Stomach (tissue), 9 donors: ENCODE data around the gene TBC1D10B. TPM values are rescaled to one million over a fixed set of nuclear protein-coding genes. Genes with fewer than 3 reads are reported as not detected.

Experiments used
- DNase-seq, 2 donors: peaks; one replicate each; pipeline versions ENCODE4 v3.0.0 to v3.0.0-alpha.2; 2013 to 2019
- H3K27ac ChIP-seq, 5 donors: fragments of 200-600 bp in 4 of 5; sonication (generic) in 4 of 5; one replicate each; pipeline ENCODE4 v1.5.1; 2013 to 2019; ENCODE audit warnings: mild to moderate bottlenecking in 1 of 5, moderate library complexity in 1 of 5
- H3K27me3 ChIP-seq, 3 donors: fragments of 200-600 bp; sonication (generic); one replicate each; pipeline ENCODE4 v1.5.1; 2017 to 2019; ENCODE audit warnings: mixed run types in 1 of 3
- H3K36me3 ChIP-seq, 4 donors: fragments of 200-600 bp; sonication (generic); 1 replicate in 3 of 4; 2 replicates in 1 of 4; pipeline ENCODE4 v1.5.1; 2016 to 2019
- H3K4me1 ChIP-seq, 4 donors: fragments of 200-600 bp; sonication (generic); one replicate each; pipeline ENCODE4 v1.5.1; 2016 to 2019
- H3K4me3 ChIP-seq, 4 donors: fragments of 200-600 bp; sonication (generic) in 3 of 4; one replicate each; pipeline ENCODE4 v1.5.1; 2016 to 2019; ENCODE audit warnings: mild to moderate bottlenecking in 1 of 4
- H3K9me3 ChIP-seq, 4 donors: fragments of 200-600 bp; sonication (generic); one replicate each; pipeline ENCODE4 v1.5.1; 2016 to 2019
- CTCF ChIP-seq, 7 experiments: fragments of 450-650 bp in 4 of 7; fragments of 200-600 bp in 3 of 7; sonication (generic) in 3 of 7; IDR thresholded peaks; one replicate each; pipeline ENCODE4 v1.5.1; 2016 to 2019; ENCODE audit warnings: antibody characterized with exemption in 7 of 7, control low read depth in 2 of 7, mild to moderate bottlenecking in 1 of 7
- EP300 ChIP-seq: sonication (generic); formaldehyde crosslinking; IDR thresholded peaks from one replicate; pipeline ENCODE4 v1.6.1; 2017; ENCODE audit warnings: antibody characterized with exemption
- POLR2A ChIP-seq, 4 donors: fragments of 450-650 bp; IDR thresholded peaks; one replicate each; pipeline ENCODE4 v1.6.1; 2016; ENCODE audit warnings: antibody characterized with exemption in 4 of 4, control low read depth in 2 of 4, mild to moderate bottlenecking in 1 of 4, moderate library complexity in 1 of 4
- POLR2AphosphoS5 ChIP-seq, 3 donors: sonication (generic); formaldehyde crosslinking; IDR thresholded peaks; one replicate each; pipeline ENCODE4 v1.6.1; 2016; ENCODE audit warnings: antibody characterized with exemption in 3 of 3
- WGBS, 5 donors: extraction: QIAGEN DNeasy Blood & Tissue Kit in 3 of 5; methylation state at CpG; one replicate each; pipeline versions ENCODE4 v1.1.5 to v1.1.7; 2013 to 2018; 5-methylcytosine and 5-hydroxymethylcytosine counted together
- intact Hi-C: fragments of 100-400 bp; cut with DNase I; formaldehyde crosslinking; loops from one replicate; pipeline ENCODE4 v1.15.1; 2023; ENCODE audit warnings: low total_unique reads
- polyA plus RNA-seq, 3 donors: library from polyadenylated mRNA; stranded (reverse); fragments of 200-250 nt; gene quantifications; one replicate each; pipeline ENCODE4 v1.2.3, GENCODE V29; 2013
- total RNA-seq, 5 donors: library from RNA; depleted of rRNA; stranded (reverse); fragments of >200 nt; gene quantifications; one replicate each; pipeline versions ENCODE4 v1.1.0 to v1.2.3, GENCODE V29; 2014 to 2016
- donor health status: healthy with polysubstance abuse.
- donor health status: Bipolar disorder and iron deficiency.
- donor health status: healthy.

The TBC1D10B gene
- total and polyA plus RNA-seq, 8 donors = 20.5 to 89.2 (median 27.1) TPM

DNA sequence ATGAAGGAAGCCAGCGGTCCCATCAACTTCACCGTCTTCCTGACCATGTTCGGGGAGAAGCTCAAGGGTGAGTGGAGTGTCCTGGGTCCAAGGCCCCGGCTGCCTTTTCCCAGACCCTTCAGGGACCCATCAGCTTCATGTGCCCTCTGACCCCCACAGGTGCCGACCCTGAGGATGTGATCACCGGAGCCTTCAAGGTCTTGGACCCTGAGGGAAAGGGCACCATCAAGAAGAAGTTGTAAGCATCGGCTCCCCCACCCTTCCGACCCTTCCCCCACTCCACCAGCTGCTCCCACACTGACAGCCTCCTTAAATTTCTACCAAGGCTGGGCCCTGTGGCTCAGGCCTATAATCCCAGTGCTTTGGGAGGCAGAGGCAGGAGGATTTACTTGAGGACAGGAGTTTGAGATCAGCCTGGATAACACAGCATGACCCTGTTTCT is 6.2 kb upstream of the TBC1D10B start:
- no peak for DNase-seq
- intact Hi-C loops = no loop called here
- H3K4me3 ChIP-seq = no peak overlapping the region
- no peaks in the 10 kb centered on the region for H3K36me3 ChIP-seq
- H3K9me3 ChIP-seq = no peaks in the 10 kb centered on the region
- H3K27me3 ChIP-seq = no peaks in the 10 kb centered on the region
- 90 to 95% (median 92%) methylated on average over 7 to 8 of the region's 8 CpGs for WGBS, 5 donors
- H3K4me1 ChIP-seq = peaks cover 21 to 36% (median 32%) of the 10 kb centered on the region in 4 donors
- peak overlapping the region in 4 of 5 donors; percentile 98 to 100 (median 98) for H3K27ac ChIP-seq
- TF ChIP-seq CTCF (IDR thresholded peaks at IDR 0.05) = no peak
- TF ChIP-seq EP300 = no peak

- DNase-seq = no peak
- intact Hi-C loops = no loop called here
- Histone ChIP-seq H3K27me3 (no peaks in the 10 kb centered on the region), H3K4me1 (peaks cover 24 to 36% (median 30%) of the 10 kb centered on the region in 4 donors), H3K36me3 (no peaks in the 10 kb centered on the region), H3K9me3 (no peaks in the 10 kb centered on the region), H3K27ac (peak overlapping the region in 2 of 5 donors; percentile 98 to 100), H3K4me3 (no peak overlapping the region)
- TF ChIP-seq EP300 (no peak), POLR2A (IDR thresholded peaks at IDR 0.05) (no peak), POLR2AphosphoS5 (IDR thresholded peaks at IDR 0.05) (no peak), CTCF (IDR thresholded peaks at IDR 0.05) (no peak)
- 88 to 95% (median 91%) methylated on average over 8 of the region's 8 CpGs for WGBS, 5 donors
These were observed 5.6 kb upstream of the TBC1D10B start for GRCh38 chr16:30375864-30376263.

DNA sequence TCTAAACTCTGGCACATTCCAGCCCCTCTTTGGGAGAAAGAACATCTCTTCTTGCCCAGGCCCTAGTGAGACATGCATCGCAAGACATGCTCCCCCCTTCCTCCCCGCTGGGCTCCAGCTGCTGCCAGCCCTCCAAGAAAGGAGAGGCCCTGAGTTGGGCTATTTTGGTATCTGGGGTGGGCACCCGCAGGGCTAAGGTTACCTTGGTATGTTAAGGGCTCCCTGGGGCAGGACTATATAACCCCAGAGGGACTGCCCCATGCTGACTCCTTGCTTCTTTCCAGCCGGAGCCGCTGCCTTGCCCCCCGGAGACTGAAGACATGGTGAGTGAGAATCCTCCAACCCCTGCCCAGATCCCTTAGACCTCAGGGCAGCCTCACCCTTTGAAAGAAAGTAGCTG is 4.2 kb upstream of the TBC1D10B start, which contains the start of gene MYL11:
TSS of gene MYL11 (plus strand) at position 265 of the 400 bp plus-strand sequence. CDS start at position 321, 56 bp downstream.
- no peak for DNase-seq
- Histone ChIP-seq H3K4me1 (peaks cover 22 to 31% (median 25%) of the 10 kb centered on the region in 4 donors), H3K4me3 (no peak within 1 kb of the TSS), H3K27me3 (no peaks in the 10 kb centered on the region), H3K36me3 (no peaks in the 10 kb centered on the region), H3K27ac (no peak within 1 kb of the TSS), H3K9me3 (no peaks in the 10 kb centered on the region)
- TF ChIP-seq EP300 (no peak), CTCF (IDR thresholded peaks at IDR 0.05) (no peak), POLR2AphosphoS5 (IDR thresholded peaks at IDR 0.05) (no peak), POLR2A (IDR thresholded peaks at IDR 0.05) (no peak)
- intact Hi-C loops = no loop called here
- WGBS, 5 donors = 87 to 93% (median 93%) methylated on average over 6 of the region's 6 CpGs

- peak overlapping the region in 1 of 5 donors; percentile 93 for H3K27ac ChIP-seq
- H3K4me3 ChIP-seq = no peak overlapping the region
- TF ChIP-seq POLR2A (IDR thresholded peaks at IDR 0.05) (no peak), CTCF (IDR thresholded peaks at IDR 0.05) (no peak), POLR2AphosphoS5 (IDR thresholded peaks at IDR 0.05) (no peak), EP300 (no peak)
- WGBS, 5 donors = 81 to 89% (median 82%) methylated on average over 5 of the region's 5 CpGs
- H3K9me3 ChIP-seq = no peaks in the 10 kb centered on the region
- H3K4me1 ChIP-seq = peaks cover 28 to 36% (median 34%) of the 10 kb centered on the region in 4 donors
- intact Hi-C loops = no loop called here
- no peak for DNase-seq
- no peaks in the 10 kb centered on the region for H3K27me3 ChIP-seq
- H3K36me3 ChIP-seq = no peaks in the 10 kb centered on the region
These were observed 2.4 kb upstream of the TBC1D10B start for GRCh38 chr16:30372725-30373124.
